Heart right ventricle (tissue), 16 donors: ENCODE measurements around the gene AMZ1. TPM values are rescaled to one million over a fixed set of nuclear protein-coding genes. Genes with fewer than 3 reads are reported as not detected.

Experiments
- ATAC-seq, 8 donors: fragments of 200-7000 bp; cut with Tn5 transposase; one replicate each; pipeline ENCODE4 v1.9.1; 2020; ENCODE audit warnings: mild to moderate bottlenecking in 8 of 8, moderate library complexity in 8 of 8, moderate number of reproducible peaks in 1 of 8
- DNase-seq, 2 donors: peaks; one replicate each; pipeline ENCODE4 v3.0.0-alpha.2; 2020
- H3K27ac ChIP-seq, 10 donors: fragments of 200-600 bp; sonication (generic) in 2 of 10; one replicate each; pipeline versions ENCODE4 v1.5.0 to v1.8.0; 2020 to 2022; ENCODE audit warnings: mild to moderate bottlenecking in 3 of 10
- H3K27me3 ChIP-seq, 7 donors: fragments of 200-600 bp; one replicate each; pipeline ENCODE4 v1.8.0; 2021 to 2022; ENCODE audit warnings: mild to moderate bottlenecking in 2 of 7
- H3K36me3 ChIP-seq, 9 donors: fragments of 200-600 bp; sonication (generic) in 1 of 9; one replicate each; pipeline versions ENCODE4 v1.5.0 to v1.8.0; 2020 to 2022; ENCODE audit warnings: mild to moderate bottlenecking in 2 of 9
- H3K4me1 ChIP-seq, 9 donors: fragments of 200-600 bp; sonication (generic) in 1 of 9; one replicate each; pipeline versions ENCODE4 v1.5.0 to v1.8.0; 2020 to 2022; ENCODE audit warnings: mild to moderate bottlenecking in 4 of 9
- H3K4me3 ChIP-seq, 10 donors: fragments of 200-600 bp; sonication (generic) in 2 of 10; one replicate each; pipeline versions ENCODE4 v1.5.0 to v1.8.0; 2020 to 2022; ENCODE audit warnings: mild to moderate bottlenecking in 7 of 10, moderate library complexity in 2 of 10
- H3K9me3 ChIP-seq, 11 donors: fragments of 200-600 bp in 10 of 11; sonication (generic) in 2 of 11; one replicate each; pipeline versions ENCODE4 v1.5.0 to v1.8.0; 2013 to 2022; ENCODE audit warnings: mild to moderate bottlenecking in 2 of 11, control low read depth in 1 of 11, moderate library complexity in 1 of 11
- WGBS, 2 donors: extraction: QIAGEN DNeasy Blood & Tissue Kit; methylation state at CpG; one replicate each; pipeline ENCODE4 v1.1.7; 2013; ENCODE audit warnings: inconsistent platforms in 1 of 2; 5-methylcytosine and 5-hydroxymethylcytosine counted together
- intact Hi-C, 10 donors: fragments of 100-400 bp; cut with DNase I; formaldehyde crosslinking; loops; one replicate each; pipeline versions ENCODE4 v1.11.1 to v1.14.2; 2022
- polyA plus RNA-seq, 2 donors: library from polyadenylated mRNA; stranded (reverse); fragments of 200-250 nt; gene quantifications; one replicate each; pipeline ENCODE4 v1.2.3, GENCODE V29; 2013
- total RNA-seq, 10 donors: library from RNA; stranded (reverse); fragmentation: NEBNext Ultra II Directional in 3 of 10; extraction: Animal tissue kit (Norgen Biotek cat#: 25700) in 3 of 10; gene quantifications; one replicate each; pipeline versions ENCODE4 v1.2.1 to v1.2.4, GENCODE V29; 2021 to 2023
- TF ChIP-seq, protein P1 (sequence below), 9 donors: fragments of 200-600 bp; sonication (generic) in 2 of 9; IDR thresholded peaks; one replicate each; pipeline versions ENCODE4 v1.5.0 to v1.8.0; 2021 to 2022; ENCODE audit warnings: antibody characterized with exemption in 9 of 9, mild to moderate bottlenecking in 5 of 9, moderate library complexity in 1 of 9
- donor health status: Arrhythmogenic right ventricular cardiomyopathy.
- donor health status: ischemic (EF 13 %, LVEDD 7.1; RV severe dilation, severe dysfunction).
- donor health status: healthy with polysubstance abuse.
- donor health status: DM: no; HTN: yes; CAD: no.
- donor health status: DM: no; HTN: no; CAD: no.
- donor health status: ischemic (EF 25% LVEDD 6.9; RV normal size, moderate dysfunction).
- donor health status: ischemic (EF 25% LVEDD 5.7; RV mildly dilated, moderate dysfunction).
- donor health status: healthy.
- donor health status: DM: yes; HTN: yes; CAD: no.
- donor health status: Ischemic cardiomyopathy.
- donor health status: ischemic (EF 35%, LVEDD 5.7; RV mildly dilated, moderate dysfunction).
- donor health status: nonischemic (EF 11% LVEDD 7.7; RV severe dilation, severe dysfunction).
- donor health status: DM: yes; HTN: yes; CAD: no.
- donor health status: PGD.
- donor health status: ischemic (EF 29% LVEDD 5.4; RV normal size, mild dysfunction).
- donor health status: nonischemic (EF 23%, LVEDD 6.1; RV moderate dilation, normal function).

AMZ1 gene
- total and polyA plus RNA-seq, 12 donors = 0.04 to 0.11 (median 0.07) TPM; not detected in 4

DNA sequence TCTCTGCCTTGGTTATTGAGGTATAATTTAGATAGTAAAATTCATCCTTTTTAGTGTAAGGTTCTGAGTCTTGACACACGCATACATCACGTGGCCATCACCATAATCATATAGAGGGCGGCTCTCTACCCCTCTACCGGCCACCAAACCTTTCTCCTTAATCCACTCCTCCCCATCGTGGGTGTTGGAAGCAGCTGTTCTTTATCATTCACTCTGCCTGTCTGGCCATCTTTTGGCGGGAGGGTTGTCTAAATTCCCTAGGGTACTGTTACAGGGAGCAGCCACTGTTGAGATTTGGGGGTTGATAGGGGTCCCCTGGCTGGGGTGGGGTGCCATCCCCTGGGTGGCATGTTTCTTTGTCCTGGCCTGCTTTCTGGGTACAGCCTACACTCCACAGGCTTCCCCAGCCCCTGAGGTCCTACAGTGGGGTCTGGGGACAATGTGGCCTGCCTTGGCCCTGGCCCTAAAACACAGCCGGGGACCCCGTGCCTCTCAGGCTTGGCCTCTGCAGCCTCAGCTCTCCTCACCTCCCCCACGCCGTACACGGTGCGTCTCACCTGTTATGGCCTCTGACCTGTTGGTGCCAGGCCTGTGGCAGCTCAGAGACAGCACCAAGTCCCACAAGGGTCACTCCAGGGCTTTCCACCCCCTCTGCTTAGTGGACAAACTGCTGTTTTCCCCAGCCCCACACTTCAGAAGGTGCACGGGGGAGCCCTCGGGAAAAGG lies 17.5 kb downstream of the AMZ1 start:
- intact Hi-C loops = no loop called here
- H3K27ac ChIP-seq = no peak overlapping the region
- no peak overlapping the region for H3K4me3 ChIP-seq
- no peak for DNase-seq
- H3K27me3 ChIP-seq = no peaks in the 10 kb centered on the region
- peaks cover 0 to 4% (median 0%) of the 10 kb centered on the region in 11 donors for H3K9me3 ChIP-seq
- H3K4me1 ChIP-seq = peaks cover 0 to 11% (median 7%) of the 10 kb centered on the region in 9 donors
- WGBS, 2 donors = 84 to 85% methylated on average over 14 of the region's 14 CpGs
- no peaks in the 10 kb centered on the region for H3K36me3 ChIP-seq
- TF ChIP-seq, protein P1, sequence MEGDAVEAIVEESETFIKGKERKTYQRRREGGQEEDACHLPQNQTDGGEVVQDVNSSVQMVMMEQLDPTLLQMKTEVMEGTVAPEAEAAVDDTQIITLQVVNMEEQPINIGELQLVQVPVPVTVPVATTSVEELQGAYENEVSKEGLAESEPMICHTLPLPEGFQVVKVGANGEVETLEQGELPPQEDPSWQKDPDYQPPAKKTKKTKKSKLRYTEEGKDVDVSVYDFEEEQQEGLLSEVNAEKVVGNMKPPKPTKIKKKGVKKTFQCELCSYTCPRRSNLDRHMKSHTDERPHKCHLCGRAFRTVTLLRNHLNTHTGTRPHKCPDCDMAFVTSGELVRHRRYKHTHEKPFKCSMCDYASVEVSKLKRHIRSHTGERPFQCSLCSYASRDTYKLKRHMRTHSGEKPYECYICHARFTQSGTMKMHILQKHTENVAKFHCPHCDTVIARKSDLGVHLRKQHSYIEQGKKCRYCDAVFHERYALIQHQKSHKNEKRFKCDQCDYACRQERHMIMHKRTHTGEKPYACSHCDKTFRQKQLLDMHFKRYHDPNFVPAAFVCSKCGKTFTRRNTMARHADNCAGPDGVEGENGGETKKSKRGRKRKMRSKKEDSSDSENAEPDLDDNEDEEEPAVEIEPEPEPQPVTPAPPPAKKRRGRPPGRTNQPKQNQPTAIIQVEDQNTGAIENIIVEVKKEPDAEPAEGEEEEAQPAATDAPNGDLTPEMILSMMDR (IDR thresholded peaks at IDR 0.05) = no peak
- ATAC-seq = no peak

DNA sequence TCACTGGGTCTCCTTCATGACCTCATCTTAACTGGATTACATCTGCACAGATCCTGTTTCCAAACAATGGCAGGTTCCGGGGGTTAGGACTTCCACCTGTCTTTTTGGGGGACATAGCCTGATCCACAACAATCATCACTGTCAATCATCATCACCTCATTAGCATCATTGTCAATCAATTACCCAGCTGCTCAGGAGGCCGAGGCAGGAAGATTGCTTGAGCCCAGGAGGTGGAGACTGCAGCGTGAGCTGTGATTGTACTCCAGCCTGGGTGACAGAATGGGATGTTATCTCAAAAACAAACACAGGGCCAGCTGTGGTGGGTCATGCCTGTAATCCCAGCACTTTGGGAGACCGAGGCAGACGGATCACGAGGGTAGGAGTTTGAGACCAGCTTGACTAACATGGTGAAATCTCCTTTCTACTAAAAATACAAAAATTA lies 18.7 kb downstream of the AMZ1 start:
- WGBS, 2 donors = 57 to 60% methylated on average over 6 of the region's 6 CpGs
- Histone ChIP-seq H3K4me3 (no peak overlapping the region), H3K27me3 (no peaks in the 10 kb centered on the region), H3K36me3 (no peaks in the 10 kb centered on the region), H3K27ac (no peak overlapping the region), H3K9me3 (peaks cover 0 to 4% (median 0%) of the 10 kb centered on the region in 11 donors), H3K4me1 (peaks cover 0 to 22% (median 7%) of the 10 kb centered on the region in 9 donors)
- intact Hi-C loops = no loop called here
- no peak for ATAC-seq
- DNase-seq = no peak
- TF ChIP-seq, protein P1 (IDR thresholded peaks at IDR 0.05) = no peak

DNA sequence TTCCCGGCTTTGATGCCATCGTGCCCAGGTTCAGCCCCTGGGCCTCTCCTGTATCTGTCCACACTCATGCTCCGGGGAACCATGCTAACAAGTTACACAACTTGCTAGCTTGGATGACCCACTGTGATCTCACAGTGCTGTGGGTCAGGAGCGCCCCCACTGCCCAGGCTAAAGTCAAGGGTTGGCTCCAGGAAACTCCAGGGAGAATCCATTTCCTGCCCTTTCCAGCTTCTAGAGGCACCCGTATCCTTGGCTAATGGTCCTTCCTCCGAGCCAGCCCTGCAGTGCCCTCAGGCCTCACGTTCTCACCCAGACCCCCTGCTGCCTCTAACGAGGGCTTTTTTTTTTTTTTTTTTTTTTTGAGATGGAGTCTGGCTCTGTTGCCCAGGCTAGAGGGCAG lies 19.5 kb downstream of the AMZ1 start:
- Histone ChIP-seq H3K36me3 (no peaks in the 10 kb centered on the region), H3K27ac (no peak overlapping the region), H3K4me3 (no peak overlapping the region), H3K9me3 (peaks cover 0 to 4% (median 0%) of the 10 kb centered on the region in 11 donors), H3K27me3 (no peaks in the 10 kb centered on the region), H3K4me1 (peaks cover 0 to 22% (median 7%) of the 10 kb centered on the region in 9 donors)
- intact Hi-C loops = no loop called here
- TF ChIP-seq, protein P1 (IDR thresholded peaks at IDR 0.05) = no peak
- 67 to 75% methylated on average over 8 of the region's 8 CpGs for WGBS, 2 donors
- ATAC-seq (no peak), DNase-seq (no peak)

DNA sequence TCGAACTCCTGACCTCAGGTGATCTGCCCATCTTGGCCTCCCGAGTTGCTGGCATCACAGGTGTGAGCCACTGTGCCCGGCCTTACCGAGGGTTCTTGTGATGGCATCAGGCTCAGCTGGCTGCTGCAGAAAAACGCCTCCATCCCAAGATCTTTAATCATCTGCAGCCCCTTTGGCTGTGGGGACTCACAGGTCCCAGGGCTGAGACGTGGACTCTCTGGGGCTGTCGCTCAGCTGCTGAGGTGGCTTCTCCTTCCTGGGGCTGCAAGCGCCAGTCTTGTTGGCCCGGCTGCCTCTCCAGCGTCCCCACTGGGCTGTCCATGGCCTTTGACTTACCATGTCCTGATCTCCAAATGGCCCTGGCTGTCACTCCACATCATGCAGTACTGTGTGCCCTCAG lies 20.0 kb downstream of the AMZ1 start:
- no peak for ATAC-seq
- no peak overlapping the region for H3K27ac ChIP-seq
- H3K4me3 ChIP-seq = no peak overlapping the region
- WGBS, 2 donors = 87 to 94% methylated on average over 10 of the region's 10 CpGs
- H3K9me3 ChIP-seq = peaks cover 0 to 4% (median 0%) of the 10 kb centered on the region in 11 donors
- DNase-seq = no peak
- H3K27me3 ChIP-seq = no peaks in the 10 kb centered on the region
- H3K36me3 ChIP-seq = no peaks in the 10 kb centered on the region
- intact Hi-C loops = no loop called here
- H3K4me1 ChIP-seq = peaks cover 0 to 25% (median 12%) of the 10 kb centered on the region in 9 donors
- TF ChIP-seq, protein P1 (IDR thresholded peaks at IDR 0.05) = no peak
